ENCODE data around the gene ROBO3.
A peak's percentile ranks its signal among the peaks of the same experiment; 100 is the strongest.

The ROBO3 gene

GRCh38 chr11:124895471-124895971 lies 30.3 kb downstream of the ROBO3 start:
- peak in 1 of 2 donors; percentile 63 for DNase-seq
- Histone ChIP-seq H3K36me3 (no peaks in the 10 kb centered on the region), H3K27me3 (no peaks in the 10 kb centered on the region), H3K4me3 (peak overlapping the region in 1 of 2 donors; percentile 4), H3K27ac (no peak overlapping the region), H3K9me3 (no peaks in the 10 kb centered on the region), H3K4me1 (peaks cover 0 to 16% (median 6%) of the 10 kb centered on the region in 4 donors)
- intact Hi-C loops (cut with DNase I; ENCODE audit: low total_unique reads), result no loop called here
- TF ChIP-seq CTCF (IDR thresholded peaks at IDR 0.05), result no peak

- TF ChIP-seq CTCF (IDR thresholded peaks at IDR 0.05), result no peak
- H3K27me3 ChIP-seq, result no peaks in the 10 kb centered on the region
- peak overlapping the region; percentile 4 to 20 for H3K4me3 ChIP-seq
Measured at GRCh38 chr11:124896071-124896750, 31.0 kb downstream of the ROBO3 start.

GRCh38 chr11:124896821-124897391 lies 31.7 kb downstream of the ROBO3 start:
- no peak for TF ChIP-seq CTCF (IDR thresholded peaks at IDR 0.05)
- H3K36me3 ChIP-seq, result no peaks in the 10 kb centered on the region
- peak overlapping the region; percentile 35 to 44 for H3K27ac ChIP-seq
- peak overlapping the region; percentile 4 to 20 for H3K4me3 ChIP-seq
- peaks cover 0 to 5% (median 2%) of the 10 kb centered on the region in 4 donors for H3K4me1 ChIP-seq
- H3K27me3 ChIP-seq, result no peaks in the 10 kb centered on the region
- no peaks in the 10 kb centered on the region for H3K9me3 ChIP-seq
- peak in 1 of 2 donors; percentile 73 for DNase-seq
- intact Hi-C loops (cut with DNase I; ENCODE audit: low total_unique reads), result no loop called here

More at GRCh38 chr11:124896071-124896750, 31.0 kb downstream of the ROBO3 start:
- Histone ChIP-seq H3K36me3 (no peaks in the 10 kb centered on the region), H3K9me3 (no peaks in the 10 kb centered on the region), H3K27ac (peak overlapping the region; percentile 35 to 44), H3K4me1 (peaks cover 0 to 9% (median 4%) of the 10 kb centered on the region in 4 donors)
- intact Hi-C loops (cut with DNase I; ENCODE audit: low total_unique reads), result no loop called here
- peak in 1 of 2 donors; percentile 63 for DNase-seq

- Histone ChIP-seq H3K27me3 (no peaks in the 10 kb centered on the region), H3K36me3 (no peaks in the 10 kb centered on the region), H3K27ac (peak within 1 kb of the TSS; percentile 35 to 50), H3K4me3 (peak within 1 kb of the TSS; percentile 4 to 20), H3K9me3 (no peaks in the 10 kb centered on the region), H3K4me1 (peaks cover 0 to 5% (median 2%) of the 10 kb centered on the region in 4 donors)
- TF ChIP-seq CTCF (IDR thresholded peaks at IDR 0.05), result no peak
- intact Hi-C loops (cut with DNase I; ENCODE audit: low total_unique reads), result no loop called here
- peak; percentile 58 to 79 for DNase-seq
Measured at GRCh38 chr11:124897674-124898262, 32.5 kb downstream of the ROBO3 start, which contains the start of gene ROBO4. Gene ROBO4 (minus strand): TSS chr11:124897865. CDS start chr11:124897795, 70 bp downstream.

GRCh38 chr11:124898263-124898680 lies 33.0 kb downstream of the ROBO3 start:
- intact Hi-C loops (cut with DNase I; ENCODE audit: low total_unique reads), result no loop called here
- H3K36me3 ChIP-seq, result no peaks in the 10 kb centered on the region
- peak in 1 of 2 donors; percentile 56 for DNase-seq
- TF ChIP-seq CTCF (IDR thresholded peaks at IDR 0.05), result no peak
- H3K27me3 ChIP-seq, result no peaks in the 10 kb centered on the region
- no peak overlapping the region for H3K4me3 ChIP-seq
- peak overlapping the region; percentile 33 to 50 for H3K27ac ChIP-seq
- H3K4me1 ChIP-seq, result peaks cover 0 to 5% (median 2%) of the 10 kb centered on the region in 4 donors
- no peaks in the 10 kb centered on the region for H3K9me3 ChIP-seq

Measured in tibial artery (tissue), 4 donors.